ENCODE data around the gene HES7. TPM values are rescaled to one million over a fixed set of nuclear protein-coding genes. Genes with fewer than 3 reads are reported as not detected.
"Not testable (repeated sequence)": the region's sequence is repeated elsewhere in the genome, so short reads cannot be mapped to it uniquely, and the experiment has no call there.

Gene HES7
- total RNA-seq, 1 experiment from 2014 or later = not detected

DNA sequence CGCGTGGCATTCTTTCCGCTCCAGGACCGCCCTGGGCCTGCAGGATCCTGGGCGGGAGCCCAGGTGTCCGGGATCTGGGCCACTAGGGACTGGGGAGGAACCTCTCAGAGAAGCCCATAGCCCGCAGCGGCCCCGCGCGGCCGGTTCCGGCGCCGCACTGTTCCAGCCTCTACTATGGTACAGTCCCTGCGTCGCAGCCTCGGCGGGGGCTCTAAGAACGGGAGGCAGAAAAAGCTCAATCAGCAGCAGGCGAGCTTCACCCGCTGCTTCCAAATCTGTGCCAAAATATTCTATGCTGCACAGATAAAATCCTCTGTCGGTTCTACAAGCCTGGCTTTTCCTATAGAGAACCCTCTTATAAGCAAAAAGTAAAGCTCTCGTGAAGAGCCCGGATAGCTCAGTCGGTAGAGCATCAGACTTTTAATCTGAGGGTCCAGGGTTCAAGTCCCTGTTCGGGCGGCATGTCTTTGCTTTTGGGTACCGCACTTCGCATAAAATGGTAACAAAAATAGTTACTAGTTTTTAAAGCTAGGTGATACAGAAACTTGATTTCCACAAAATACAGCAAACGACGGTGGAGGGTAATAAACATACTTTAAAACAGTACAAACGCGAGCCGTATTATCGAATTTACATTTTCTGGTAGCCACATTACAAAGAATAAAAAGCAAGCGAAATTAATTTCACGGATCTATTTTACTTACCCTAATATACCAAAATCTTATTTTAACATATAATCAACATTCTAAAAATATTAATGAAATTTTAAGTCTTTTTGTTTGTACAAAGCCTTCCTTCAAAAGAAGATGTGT, 4.9 kb downstream of the HES7 start:
- Histone ChIP-seq H3K27me3 (replicated peaks) (peaks cover 16% of the 10 kb centered on the region), H3K9me3 (replicated peaks) (no peaks in the 10 kb centered on the region), H3K4me3 (peak overlapping the region; percentile 39), H3K4me1 (replicated peaks) (peaks cover 36% of the 10 kb centered on the region), H3K36me3 (no peaks in the 10 kb centered on the region), H3K27ac (peak overlapping the region; percentile 36)
- DNase-seq (ENCODE audit: low read depth in 1 of 2, low spot score in 2 of 2) = peak; percentile 86 to 91

DNA sequence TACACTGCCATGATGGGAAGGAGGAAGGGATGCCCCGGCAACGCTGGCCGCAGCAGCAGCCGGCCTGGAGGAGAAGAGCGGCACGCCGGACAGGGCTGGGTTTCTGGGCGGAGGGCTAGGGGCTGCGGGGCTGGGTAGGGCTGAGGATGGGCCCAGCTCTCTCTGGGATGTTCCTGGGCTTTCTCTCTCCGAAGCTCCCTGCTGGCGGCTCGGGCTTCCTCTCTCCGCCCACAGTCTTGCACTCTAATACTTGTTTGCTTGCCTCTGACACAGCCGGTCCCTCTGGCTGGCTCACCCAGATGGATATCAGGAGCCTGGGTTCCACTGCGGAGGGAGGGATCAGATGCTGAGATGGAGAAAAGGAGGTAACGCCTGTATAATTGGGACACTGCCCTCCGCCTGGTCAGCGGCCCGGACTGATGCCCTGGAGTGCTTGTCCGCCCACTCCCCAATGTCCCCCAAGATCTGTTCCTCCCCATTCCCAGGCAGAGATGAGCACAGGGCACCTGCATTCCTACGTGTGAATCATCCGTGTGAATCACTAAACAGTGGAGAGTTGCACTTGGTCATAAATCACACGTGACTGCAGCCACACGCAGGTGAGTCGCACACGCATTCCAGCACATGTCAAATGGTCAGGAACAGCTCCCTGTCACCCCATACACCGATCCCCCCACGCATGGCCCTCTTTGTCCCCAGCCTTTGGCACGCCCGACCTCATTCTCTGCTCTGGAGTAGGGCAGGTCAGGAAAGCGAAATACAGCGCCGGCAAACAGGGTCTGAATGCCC, 5.7 kb downstream of the HES7 start, which contains the start of gene ALOXE3:
TSS of gene ALOXE3 (minus strand) at position 535 of the 789 bp plus-strand sequence. CDS start at position 11, 524 bp downstream.
- peak in 1 of 2 experiments; percentile 60 for DNase-seq (ENCODE audit: low read depth in 1 of 2, low spot score in 2 of 2)
- peak within 1 kb of the TSS; percentile 36 for H3K27ac ChIP-seq

DNA sequence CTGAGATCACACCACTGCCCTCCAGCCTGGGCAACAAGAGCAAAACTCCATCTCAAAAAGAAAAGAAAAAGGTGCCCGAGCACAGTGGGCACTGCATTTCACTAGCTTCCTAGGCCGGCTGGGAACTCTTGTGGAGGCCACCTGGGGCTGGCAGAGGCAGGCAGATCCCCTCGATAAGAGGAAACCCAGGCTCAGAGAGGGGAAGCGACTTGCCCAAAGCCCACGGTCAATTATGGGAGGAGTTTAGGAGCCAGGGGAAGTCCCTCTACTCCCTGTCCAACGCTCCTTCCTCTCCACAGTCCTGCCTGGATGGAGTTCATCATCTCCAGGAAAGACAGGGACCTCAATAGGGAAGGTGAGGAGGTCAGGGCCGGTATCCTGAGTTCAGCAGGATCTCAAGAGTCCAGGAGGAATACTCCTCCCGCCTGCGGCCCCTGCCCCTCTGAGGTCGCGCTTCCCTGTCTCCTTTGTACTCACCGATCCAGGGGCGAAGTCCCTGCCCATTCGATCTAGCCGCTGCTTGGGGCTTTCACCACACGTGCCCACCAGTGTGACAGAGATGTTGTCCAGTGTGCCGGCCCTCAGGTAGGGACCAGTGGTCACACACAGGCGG, 6.4 kb downstream of the HES7 start:
- Histone ChIP-seq H3K4me1 (replicated peaks) (peaks cover 21% of the 10 kb centered on the region), H3K4me3 (peak overlapping the region; percentile 39), H3K9me3 (replicated peaks) (no peaks in the 10 kb centered on the region), H3K27me3 (replicated peaks) (peaks cover 16% of the 10 kb centered on the region), H3K36me3 (no peaks in the 10 kb centered on the region), H3K27ac (no peak overlapping the region)
- DNase-seq (ENCODE audit: low read depth in 1 of 2, low spot score in 2 of 2) = no peak

More for the DNA sequence above, 5.7 kb downstream of the HES7 start, which contains the start of gene ALOXE3:
- peaks cover 28% of the 10 kb centered on the region for H3K4me1 ChIP-seq (replicated peaks)
- H3K36me3 ChIP-seq = no peaks in the 10 kb centered on the region
- no peaks in the 10 kb centered on the region for H3K9me3 ChIP-seq (replicated peaks)
- peak within 1 kb of the TSS; percentile 39 for H3K4me3 ChIP-seq
- peaks cover 12% of the 10 kb centered on the region for H3K27me3 ChIP-seq (replicated peaks)

DNA sequence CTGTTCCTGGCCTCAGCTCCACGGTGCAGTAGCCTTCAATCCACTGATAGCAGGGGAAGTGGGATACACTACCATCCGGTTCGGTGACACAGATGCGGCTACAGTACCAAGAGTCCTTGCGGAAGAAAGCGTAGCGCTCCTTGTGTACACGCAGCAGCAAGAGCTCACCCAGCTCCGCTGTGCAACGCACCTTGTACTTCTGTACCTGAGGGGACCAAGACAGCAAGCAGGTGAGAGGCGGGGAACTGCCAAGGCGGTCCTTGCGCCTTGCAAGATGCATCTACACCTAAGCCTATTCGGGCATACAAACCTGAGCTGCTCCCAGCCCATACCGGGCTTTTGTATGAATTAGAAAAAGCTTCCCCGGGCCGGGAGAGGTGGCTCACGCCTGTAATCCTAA, 7.1 kb downstream of the HES7 start:
- Histone ChIP-seq H3K9me3 (replicated peaks) (no peaks in the 10 kb centered on the region), H3K27ac (no peak overlapping the region), H3K4me1 (replicated peaks) (peaks cover 19% of the 10 kb centered on the region), H3K4me3 (no peak overlapping the region), H3K27me3 (replicated peaks) (peaks cover 16% of the 10 kb centered on the region), H3K36me3 (no peaks in the 10 kb centered on the region)
- no peak for DNase-seq (ENCODE audit: low read depth in 1 of 2, low spot score in 2 of 2)

DNA sequence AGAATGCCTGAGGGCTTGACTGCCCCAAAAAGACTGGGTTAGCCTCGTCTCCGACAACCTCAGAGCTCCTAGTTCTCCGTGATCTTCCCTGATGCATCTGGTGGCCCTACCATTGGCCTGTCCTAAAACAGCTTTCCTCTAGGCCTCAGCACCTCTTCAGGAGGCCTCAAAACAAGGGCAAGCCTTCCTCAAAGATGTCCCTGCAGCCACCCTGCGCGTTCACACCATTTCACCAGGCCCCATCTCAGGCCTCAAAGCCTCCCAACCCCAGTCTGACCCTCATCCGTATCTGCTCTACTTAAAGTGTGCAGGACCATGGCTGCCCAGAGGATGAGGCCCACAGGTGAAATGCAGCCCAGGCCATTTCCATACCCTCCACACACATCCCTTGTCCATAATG, 13.0 kb downstream of the HES7 start:
- H3K4me3 ChIP-seq = no peak overlapping the region
- H3K9me3 ChIP-seq (replicated peaks) = no peaks in the 10 kb centered on the region
- no peak overlapping the region for H3K27ac ChIP-seq
- H3K27me3 ChIP-seq (replicated peaks) = peaks cover 31% of the 10 kb centered on the region
- no peak for DNase-seq (ENCODE audit: low read depth in 1 of 2, low spot score in 2 of 2)
- H3K36me3 ChIP-seq = no peaks in the 10 kb centered on the region
- peaks cover 5% of the 10 kb centered on the region; the same call in 1 of the 2 replicates for H3K4me1 ChIP-seq (replicated peaks)

DNA sequence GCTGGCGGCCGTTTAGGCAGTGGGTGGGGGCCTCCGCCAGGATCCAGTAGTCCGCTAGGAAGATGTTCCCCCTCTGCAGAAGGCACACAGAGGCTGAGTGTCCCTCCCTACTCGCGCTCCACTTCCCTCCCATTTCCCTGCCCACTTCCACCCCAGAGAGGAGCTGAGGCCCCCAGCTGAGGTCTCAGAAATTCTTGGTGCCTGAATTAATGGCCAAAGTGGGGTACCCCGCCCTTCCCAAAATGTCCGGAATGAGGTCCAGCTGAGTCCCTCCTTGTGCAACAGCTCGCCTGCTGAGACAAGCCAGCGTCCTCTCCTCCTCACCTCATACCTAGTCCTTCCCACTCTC, 13.5 kb downstream of the HES7 start:
- H3K9me3 ChIP-seq (replicated peaks) = no peaks in the 10 kb centered on the region
- H3K27ac ChIP-seq = no peak overlapping the region
- no peak for DNase-seq (ENCODE audit: low read depth in 1 of 2, low spot score in 2 of 2)
- H3K27me3 ChIP-seq (replicated peaks) = peaks cover 28% of the 10 kb centered on the region
- H3K4me3 ChIP-seq = no peak overlapping the region
- peaks cover 5% of the 10 kb centered on the region; the same call in 1 of the 2 replicates for H3K4me1 ChIP-seq (replicated peaks)
- no peaks in the 10 kb centered on the region for H3K36me3 ChIP-seq

DNA sequence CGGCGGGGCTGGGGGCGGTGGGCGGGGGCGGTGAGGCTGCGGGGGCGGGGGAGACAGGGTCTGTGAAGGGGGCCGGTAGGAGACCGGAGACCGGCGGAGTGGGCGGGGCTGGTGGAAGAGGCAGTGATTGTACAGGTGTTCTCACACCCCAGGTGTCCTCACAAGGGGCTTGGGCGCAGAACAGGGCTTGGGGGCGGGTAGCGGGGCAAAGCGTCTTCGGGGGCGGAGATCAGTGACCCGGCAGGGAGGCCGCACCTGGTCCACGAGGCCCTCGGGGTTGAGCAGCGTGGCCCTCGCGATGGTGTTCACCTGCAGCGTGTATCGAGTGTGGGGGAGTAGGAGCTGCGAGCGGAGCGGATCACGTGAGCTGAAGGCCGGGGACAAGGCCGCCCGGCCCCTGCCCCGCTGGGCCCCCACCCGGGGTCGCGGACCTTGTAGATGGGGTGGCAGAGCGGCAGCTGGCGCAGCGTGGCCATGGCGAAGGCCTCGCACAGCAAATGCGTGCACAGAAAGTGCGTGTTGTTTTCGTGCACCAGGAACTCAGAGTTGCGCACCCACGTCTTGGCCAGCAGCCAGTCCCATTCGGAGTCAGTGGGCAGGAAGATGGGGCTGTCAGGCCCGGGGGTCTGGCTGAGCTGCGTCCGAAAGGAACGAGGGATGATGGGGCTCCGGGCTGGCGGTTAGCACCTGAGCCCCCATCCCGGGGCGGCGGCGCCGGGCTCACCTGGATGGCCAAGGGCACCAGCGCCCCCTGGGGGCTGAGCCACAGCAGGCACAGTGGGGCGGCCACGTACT, 14.0 kb downstream of the HES7 start:
- H3K9me3 ChIP-seq (replicated peaks) = no peaks in the 10 kb centered on the region
- H3K4me3 ChIP-seq = no peak overlapping the region
- peaks cover 5% of the 10 kb centered on the region; the same call in 1 of the 2 replicates for H3K4me1 ChIP-seq (replicated peaks)
- H3K27me3 ChIP-seq (replicated peaks) = peaks cover 25% of the 10 kb centered on the region
- DNase-seq (ENCODE audit: low read depth in 1 of 2, low spot score in 2 of 2) = peak in 1 of 2 experiments; percentile 22
- no peaks in the 10 kb centered on the region for H3K36me3 ChIP-seq
- no peak overlapping the region for H3K27ac ChIP-seq

DNA sequence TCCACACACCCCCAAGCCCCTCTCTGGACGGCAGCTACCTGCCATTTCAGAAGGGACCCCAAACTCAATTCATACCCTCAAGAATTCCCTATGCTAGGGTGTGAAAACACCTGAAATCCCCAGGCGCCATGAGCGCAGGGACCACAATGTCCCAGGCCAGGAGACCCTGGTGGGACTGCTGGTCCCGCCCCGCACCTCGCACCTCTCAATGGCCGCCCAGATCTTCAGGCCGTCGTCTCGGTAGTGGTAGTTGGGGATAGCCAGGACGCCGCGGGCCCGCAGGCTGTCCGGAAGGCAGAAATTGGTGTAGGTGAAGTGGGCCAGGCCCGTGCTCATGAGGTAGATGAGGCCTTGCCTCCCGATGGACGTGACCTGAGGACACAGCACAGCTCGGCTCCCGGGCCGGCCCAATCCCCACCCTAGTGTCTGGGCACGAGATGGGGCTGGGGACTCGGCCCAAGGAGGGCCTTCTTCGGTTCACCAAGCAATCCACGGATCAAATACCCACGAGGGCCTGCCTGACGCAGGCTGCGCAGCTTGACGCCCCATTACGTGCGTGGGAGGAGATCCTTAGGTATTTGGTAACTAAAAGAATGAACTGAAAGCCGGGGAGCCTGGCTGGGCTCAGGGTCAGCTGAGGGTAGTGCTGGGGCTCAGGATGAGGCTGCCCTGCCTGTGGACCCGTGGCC, 14.8 kb downstream of the HES7 start:
- Histone ChIP-seq H3K4me3 (no peak overlapping the region), H3K36me3 (no peaks in the 10 kb centered on the region), H3K27ac (no peak overlapping the region), H3K27me3 (replicated peaks) (peaks cover 23% of the 10 kb centered on the region), H3K4me1 (replicated peaks) (peaks cover 5% of the 10 kb centered on the region; the same call in 1 of the 2 replicates), H3K9me3 (replicated peaks) (no peaks in the 10 kb centered on the region)
- no peak for DNase-seq (ENCODE audit: low read depth in 1 of 2, low spot score in 2 of 2)

DNA sequence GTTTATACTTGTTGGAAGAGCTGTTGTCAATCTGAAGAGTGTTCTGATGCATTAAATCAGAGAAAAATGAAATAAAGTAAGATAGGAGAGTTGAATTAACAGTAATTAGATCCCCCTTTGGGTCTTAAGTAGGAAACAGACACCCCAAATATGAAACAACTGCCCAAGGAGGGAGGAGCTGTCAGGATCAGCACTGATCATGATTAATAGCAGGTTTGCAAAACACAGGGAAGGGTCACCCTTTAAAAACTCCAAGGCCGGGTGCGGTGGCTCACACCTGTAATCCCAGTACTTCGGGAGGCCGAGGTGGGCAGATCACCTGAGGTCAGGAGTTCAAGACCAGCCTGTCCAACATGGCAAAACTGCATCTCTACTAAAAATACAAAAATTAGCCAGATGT, 16.9 kb downstream of the HES7 start:
- H3K27ac ChIP-seq; H3K4me1 ChIP-seq (replicated peaks); DNase-seq (ENCODE audit: low read depth in 1 of 2, low spot score in 2 of 2); H3K9me3 ChIP-seq (replicated peaks); H3K36me3 ChIP-seq; H3K4me3 ChIP-seq: not testable (repeated sequence)
- H3K27me3 ChIP-seq (replicated peaks) = peaks cover 15% of the 10 kb centered on the region

DNA sequence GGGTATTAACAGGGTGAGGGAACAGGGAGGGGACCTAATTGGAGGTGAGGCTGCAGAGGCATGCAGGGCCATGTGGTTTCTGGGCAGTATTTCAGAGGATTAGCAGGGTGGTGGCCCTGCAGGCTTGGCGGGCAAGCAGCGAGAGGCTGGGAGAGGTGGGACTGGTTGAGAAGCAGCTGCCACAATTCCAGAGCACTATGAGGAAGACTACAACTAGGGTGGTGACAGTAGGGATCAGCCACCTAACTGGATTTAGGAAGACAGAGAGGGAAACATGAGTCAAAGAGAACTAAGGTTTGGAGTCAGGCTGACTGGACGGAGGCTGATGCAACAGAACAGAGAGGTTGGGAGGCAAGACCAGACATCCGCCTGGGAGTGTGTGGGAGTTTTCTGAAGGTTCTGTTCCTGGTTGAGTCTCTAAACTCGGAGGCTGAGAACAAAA, 17.9 kb downstream of the HES7 start:
- Histone ChIP-seq H3K27ac (no peak overlapping the region), H3K27me3 (replicated peaks) (peaks cover 15% of the 10 kb centered on the region), H3K4me3 (no peak overlapping the region), H3K9me3 (replicated peaks) (no peaks in the 10 kb centered on the region), H3K36me3 (no peaks in the 10 kb centered on the region), H3K4me1 (replicated peaks) (peaks cover 5% of the 10 kb centered on the region; the same call in 1 of the 2 replicates)
- no peak for DNase-seq (ENCODE audit: low read depth in 1 of 2, low spot score in 2 of 2)

DNA sequence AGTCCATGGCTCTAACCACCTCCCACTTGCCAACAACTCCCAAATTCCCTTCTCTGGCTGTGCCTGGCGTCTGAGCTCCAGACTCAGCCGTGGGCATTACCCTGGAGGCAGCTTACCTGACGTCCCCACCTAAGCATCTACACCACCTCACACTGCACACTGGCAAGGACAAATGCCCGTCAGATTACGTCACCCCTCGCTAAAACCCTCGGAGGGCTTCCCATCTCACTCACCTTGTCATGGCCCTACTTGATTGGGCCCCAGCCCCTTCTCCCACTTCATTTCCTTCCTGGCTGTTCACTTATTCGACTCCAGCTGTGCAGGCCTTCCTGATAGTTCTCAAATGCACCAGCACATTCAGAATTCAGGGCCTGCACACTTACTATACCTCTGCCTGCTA, 19.0 kb downstream of the HES7 start:
- Histone ChIP-seq H3K4me1 (replicated peaks) (peaks cover under 1% of the 10 kb centered on the region; the same call in 1 of the 2 replicates), H3K4me3 (no peak overlapping the region), H3K36me3 (no peaks in the 10 kb centered on the region), H3K27me3 (replicated peaks) (peaks cover 5% of the 10 kb centered on the region), H3K27ac (no peak overlapping the region), H3K9me3 (replicated peaks) (no peaks in the 10 kb centered on the region)
- no peak for DNase-seq (ENCODE audit: low read depth in 1 of 2, low spot score in 2 of 2)

DNA sequence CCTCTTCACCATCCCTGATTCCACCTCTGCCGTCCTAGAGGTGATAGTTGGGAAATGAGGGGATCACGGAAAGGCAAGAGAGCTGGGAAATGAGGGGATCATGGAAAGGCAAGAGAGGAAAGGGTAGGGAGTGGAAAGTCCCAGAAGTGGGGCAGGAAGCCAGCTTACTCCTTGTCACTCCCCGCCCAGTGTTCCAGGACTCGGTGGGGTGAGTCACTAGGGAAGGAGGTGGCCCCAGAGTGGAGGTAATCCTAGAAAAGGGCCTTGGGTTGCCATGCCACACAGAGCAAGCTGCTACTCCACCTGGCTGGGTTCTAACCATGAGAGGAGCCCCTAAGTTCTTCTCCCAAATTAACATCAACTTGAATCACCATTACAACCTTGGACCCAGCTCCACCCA, 20.4 kb downstream of the HES7 start:
- no peak for DNase-seq (ENCODE audit: low read depth in 1 of 2, low spot score in 2 of 2)

More for the DNA sequence above, 20.4 kb downstream of the HES7 start:
- Histone ChIP-seq H3K27me3 (replicated peaks) (no peaks in the 10 kb centered on the region; the same call in 1 of the 2 replicates), H3K36me3 (no peaks in the 10 kb centered on the region), H3K27ac (no peak overlapping the region), H3K9me3 (replicated peaks) (no peaks in the 10 kb centered on the region), H3K4me1 (replicated peaks) (no peaks in the 10 kb centered on the region), H3K4me3 (no peak overlapping the region)

All from SJSA1 (cell line).